ENCODE measurements around the gene PELI3.
"Not testable (repeated sequence)": the region's sequence is repeated elsewhere in the genome, so short reads cannot be mapped to it uniquely, and the experiment has no call there.

Gene PELI3

DNA sequence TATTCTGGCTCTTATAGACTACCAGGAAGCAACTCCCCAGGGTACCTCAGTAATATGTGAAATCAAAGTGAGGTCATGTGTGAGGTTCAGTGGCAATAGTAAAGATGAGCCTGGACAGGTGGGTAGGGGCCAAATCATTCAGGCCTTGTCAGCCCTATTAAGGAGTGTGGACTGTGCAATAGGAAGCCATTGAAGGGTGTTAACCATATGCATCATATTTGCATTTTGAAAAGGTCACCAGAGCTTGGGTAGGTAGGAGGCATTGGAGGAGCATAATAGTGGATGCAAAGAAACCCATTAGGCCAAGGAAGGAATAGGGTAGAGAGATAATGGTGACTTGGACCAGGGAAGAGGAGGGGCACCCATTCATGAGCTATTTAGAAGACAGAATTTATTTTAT, 19.7 kb upstream of the PELI3 start:
- no peak for DNase-seq (ENCODE audit: low spot score)

DNA sequence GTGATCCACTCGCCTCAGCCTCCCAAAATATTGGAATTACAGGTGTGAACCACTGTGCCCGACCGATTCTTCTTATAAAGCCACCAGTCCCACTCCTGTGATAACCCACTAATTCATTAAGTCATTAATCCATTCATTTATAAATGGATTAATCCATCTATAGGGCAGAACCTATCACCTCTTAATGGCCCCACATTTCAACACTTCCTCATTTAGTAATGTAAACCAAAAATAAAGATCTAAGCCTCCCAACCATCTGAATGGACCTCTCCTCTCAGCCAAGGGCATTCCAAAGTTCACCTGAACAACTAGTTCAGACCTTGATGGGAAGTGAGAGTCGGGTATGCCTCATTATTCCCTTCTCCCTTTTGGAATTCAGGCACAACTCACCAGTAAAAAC, 18.2 kb upstream of the PELI3 start:
- no peak for DNase-seq (ENCODE audit: low spot score)

DNA sequence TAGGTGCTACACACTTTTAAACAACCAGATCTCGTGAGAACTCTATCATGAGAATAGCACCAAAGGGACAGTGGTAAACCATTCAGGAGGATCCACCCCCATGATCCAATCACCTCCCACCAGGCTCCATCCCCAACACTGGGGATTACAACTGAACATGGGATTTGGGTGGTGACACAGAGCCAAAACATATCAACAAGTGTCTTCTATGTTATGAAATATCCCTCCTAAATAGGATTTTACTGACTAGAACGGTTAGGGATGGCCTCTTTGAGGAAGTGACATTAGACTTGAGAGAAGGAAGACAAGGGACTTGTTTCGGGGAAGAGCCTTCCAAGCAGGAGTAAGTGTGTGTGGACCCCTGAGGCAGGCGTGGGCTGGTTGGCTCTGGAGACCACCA, 16.1 kb upstream of the PELI3 start:
- DNase-seq (ENCODE audit: low spot score): no peak

DNA sequence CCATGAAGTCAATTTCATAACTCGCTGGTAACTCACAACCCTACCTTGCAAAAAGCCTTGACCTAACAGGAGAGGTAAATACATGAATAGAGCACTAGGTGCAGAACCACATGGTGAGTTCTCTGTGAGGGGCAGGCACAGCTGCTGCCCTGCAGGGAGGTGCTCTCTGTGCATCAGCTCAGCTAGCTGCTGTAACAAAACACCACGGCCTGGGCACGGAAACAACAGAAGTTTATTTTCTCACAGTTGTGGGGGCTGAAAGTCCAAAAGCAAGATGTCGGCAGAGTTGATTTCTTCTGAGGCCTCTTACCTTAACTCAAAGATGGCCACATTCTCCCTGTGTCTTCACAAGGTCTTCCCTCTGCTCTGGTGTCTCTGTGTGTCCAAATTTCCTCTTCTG, 15.0 kb upstream of the PELI3 start:
- DNase-seq (ENCODE audit: low spot score): no peak

DNA sequence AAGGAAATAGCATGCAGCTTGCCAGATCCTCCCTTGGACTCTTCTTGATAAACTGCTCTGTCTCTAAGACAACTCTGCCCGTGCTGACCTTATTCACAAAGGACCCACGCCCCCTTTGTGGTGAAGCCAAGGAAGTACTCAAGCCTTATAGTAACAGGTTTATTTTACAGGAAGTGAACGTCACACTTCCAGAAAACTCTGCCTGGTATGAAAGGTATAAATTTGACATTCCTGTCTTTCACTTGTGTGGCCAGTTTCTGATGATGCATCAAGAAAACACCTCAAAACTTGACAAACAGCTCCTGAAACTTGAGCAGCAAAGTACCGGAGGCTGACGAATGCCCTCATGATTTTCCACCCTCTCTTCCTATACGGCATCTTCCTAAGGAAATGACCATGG, 12.5 kb upstream of the PELI3 start:
- DNase-seq (ENCODE audit: low spot score): peak; percentile 75

DNA sequence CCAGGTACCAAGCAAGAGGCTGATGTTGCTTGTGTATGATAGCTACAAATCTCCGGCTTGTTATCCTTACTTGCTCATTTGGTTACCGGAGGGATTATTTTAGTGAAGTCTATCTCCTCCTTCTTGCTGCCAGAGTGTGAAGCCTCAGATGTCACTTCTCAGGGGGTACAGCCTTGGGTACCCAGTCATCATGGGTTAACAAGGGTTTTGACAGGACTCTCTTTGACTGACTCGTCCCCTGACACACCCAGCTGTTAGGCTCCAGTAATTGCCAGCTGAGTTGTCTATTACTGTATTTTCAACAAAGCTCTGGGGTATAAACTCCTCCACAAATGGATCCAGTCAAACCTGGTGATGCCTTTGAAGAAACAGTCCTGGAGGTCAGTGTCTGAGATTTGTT, 11.9 kb upstream of the PELI3 start:
- DNase-seq (ENCODE audit: low spot score): no peak

DNA sequence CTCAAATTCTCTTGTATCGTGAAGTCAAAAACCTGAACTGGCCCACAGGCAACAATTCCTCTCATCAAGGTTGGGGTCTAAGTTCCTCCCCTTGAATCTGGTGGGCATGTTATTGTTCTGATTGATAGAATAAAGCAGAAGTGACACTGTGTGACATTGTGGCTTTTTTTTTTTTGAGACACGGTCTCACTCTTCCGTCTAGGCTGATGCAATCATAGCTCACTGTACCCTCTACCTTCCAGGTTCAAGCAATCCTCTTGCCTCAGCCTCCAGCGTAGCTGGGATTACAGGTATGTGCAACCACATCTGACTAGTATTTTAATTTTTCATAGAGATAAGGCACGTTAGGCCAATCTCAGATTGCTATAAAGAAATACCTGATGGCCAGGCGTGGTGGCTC, 8.9 kb upstream of the PELI3 start:
- no peak for DNase-seq (ENCODE audit: low spot score)

DNA sequence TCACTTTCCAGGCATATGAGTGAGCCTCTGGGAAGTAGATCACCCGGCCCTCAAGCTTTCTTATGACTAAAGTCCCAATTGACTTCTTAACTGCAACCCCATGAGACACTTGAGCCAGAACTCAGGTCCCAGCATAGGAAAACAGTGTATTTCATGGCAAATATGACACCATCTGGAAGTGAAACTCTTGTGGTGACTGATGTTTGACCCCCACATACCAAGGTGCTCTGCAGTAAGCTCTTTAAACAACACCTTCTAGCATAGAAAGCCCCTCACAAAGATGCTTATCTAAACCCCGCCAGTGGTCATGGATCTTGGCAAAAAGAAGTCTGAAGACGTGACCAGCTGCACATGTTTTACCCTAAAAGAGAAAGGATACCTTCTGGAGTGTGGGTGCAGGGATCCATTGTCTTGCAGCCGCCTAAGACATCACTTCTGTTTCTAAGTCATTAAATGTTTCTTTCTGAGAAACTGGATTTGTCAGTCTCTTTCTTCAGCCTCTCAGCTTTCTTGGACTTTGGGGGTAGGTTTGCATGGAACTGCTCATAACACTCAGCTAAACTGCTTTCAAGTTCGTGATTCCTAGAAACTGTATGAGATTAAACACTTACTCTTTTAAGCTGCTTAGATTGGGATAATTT, 7.4 kb upstream of the PELI3 start:
- DNase-seq (ENCODE audit: low spot score): no peak

DNA sequence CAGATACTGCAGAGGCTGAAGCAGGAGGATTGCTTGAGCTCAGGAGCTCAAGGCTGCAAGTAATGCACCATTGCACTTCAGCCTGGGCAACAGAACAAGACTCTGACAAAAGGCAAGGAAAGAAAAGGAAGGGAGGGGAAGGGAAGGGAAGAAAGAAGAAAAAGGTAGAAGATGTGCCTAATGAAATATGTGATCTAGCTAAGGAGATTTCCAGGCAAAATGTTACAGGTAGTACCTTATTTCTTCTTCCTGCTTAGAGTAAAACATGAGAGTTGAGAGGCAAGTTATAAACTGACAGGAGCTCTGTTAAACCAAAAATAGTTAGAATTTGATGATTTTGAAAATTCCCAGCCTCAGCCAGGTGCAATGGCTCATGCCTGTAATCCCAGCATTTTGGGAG, 4.7 kb upstream of the PELI3 start:
- no peak for DNase-seq (ENCODE audit: low spot score)

DNA sequence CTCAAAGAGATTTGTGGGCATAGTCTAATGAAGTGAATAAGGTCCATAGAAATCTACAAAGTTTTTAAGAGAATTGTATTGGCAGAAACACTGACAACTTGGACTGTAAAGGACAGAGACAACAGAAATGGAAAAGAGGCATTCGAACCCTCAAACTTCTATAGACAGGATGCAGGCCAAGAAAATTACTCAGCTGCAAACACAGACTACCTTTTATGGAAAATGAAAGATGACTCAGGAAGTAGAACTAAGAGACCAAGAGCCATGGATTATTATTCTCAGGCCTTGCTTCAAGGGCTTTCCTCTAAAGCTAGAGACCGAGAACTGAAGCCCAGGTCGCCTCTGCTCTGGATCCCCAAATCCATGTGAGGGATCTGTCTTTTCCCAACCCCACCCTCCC, 3.8 kb upstream of the PELI3 start:
- no peak for DNase-seq (ENCODE audit: low spot score)

DNA sequence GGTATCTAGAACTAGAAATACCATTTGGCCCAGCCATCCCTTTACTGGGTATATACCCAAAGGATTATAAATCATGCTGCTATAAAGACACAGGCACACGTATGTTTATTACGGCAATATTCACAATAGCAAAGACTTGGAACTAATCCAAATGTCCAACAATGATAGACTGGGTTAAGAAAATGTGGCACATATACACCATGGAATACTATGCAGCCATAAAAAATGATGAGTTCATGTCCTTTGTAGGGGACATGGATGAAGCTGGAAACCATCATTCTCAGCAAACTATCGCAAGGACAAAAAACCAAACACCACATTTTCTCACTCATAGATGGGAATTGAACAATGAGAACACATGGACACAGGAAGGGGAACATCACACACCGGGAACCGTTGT, 2.6 kb upstream of the PELI3 start:
- DNase-seq (ENCODE audit: low spot score): not testable (repeated sequence)

DNA sequence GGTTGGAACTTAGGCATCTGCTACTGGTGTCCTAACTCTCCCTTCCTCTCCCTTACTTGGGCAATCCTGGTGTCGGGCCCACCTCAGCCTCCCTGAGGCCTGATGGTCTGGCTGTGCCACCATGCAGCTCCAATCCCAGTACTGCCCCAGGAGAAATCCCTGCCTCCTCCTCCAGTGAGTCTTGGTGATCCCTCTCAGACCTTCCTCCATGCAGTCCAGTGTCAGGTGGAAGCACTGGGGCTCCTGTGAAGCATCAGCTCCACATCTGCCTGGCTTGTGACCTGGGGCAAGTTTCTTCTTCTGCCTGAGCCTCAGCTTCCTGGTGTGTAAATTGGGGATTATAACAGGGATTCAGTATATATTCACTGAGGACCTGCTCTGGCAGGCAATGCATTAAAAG, 1.8 kb upstream of the PELI3 start:
- DNase-seq (ENCODE audit: low spot score): no peak

DNA sequence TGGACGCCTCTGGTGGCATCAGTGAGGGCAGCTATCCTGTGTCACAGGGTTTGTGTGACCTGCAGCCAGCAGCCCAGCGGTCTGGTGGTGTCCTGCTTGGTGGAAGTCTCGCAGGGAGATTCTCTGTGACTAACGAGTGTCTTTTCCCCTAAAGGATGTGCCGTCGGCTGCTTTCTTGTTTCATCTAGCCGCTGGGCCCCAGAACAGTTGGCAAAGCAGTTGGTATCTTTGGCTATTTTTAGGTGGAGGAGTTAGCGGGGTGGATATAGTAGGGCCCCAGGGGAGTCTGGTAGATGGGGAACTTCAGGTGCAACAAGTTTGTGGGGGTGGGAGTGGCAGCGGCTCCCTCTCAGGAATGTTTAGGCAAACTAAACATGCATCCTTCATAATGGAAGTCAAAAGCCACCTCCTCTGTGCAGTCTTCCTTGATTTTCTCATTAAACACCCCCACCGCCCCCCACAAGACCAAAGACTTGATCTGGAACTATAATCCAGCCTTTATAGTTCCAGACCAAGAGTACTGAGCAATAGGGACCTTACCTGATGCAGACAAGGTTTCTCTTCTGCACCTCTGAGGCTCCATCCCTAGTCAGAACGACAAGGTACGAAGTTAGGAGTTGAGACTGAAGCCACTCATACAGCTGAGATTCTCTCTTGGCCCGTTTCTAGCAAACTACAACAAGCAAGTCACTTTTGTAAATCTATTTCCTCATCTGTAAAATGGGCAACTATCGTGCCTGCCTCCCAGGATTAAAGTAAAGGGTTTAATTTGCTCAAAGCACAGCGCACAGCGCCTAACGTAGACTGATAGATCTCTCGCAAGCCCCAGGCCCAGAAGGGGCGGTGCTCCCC, 1.1 kb upstream of the PELI3 start:
- no peak for DNase-seq (ENCODE audit: low spot score)

DNA sequence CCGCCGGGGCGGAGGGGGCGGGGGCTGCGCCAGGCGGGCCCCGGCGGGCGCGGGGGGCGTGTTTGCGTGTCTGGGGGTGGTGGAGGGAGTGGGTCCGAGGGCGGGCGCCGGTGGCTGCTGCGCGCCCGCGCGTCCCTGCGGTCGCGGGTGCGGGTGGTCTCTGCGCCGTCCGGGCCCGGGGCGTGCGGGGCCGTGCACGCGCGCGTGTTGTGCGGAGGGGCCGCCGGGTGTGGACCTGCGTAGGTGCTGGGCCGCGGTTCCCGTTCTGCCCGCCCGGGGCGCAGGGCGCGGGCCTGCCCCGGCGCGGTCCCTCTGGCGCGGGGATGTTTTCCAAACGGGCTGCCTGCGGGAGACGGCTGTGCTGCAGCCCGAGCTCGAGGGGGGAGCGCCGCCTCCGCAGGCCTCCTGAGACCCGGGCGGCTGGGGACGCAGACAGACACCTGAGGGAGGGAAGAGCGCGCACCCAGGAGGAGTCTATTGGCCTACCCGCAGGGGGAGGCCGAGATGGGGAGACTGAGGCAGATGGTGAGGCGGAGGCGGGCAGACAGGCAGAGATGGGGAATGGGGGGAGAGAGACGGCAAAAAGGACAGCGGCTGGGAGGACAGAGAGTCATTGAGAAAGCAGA, 442 bp downstream of the PELI3 start:
- DNase-seq (ENCODE audit: low spot score): peak; percentile 25

DNA sequence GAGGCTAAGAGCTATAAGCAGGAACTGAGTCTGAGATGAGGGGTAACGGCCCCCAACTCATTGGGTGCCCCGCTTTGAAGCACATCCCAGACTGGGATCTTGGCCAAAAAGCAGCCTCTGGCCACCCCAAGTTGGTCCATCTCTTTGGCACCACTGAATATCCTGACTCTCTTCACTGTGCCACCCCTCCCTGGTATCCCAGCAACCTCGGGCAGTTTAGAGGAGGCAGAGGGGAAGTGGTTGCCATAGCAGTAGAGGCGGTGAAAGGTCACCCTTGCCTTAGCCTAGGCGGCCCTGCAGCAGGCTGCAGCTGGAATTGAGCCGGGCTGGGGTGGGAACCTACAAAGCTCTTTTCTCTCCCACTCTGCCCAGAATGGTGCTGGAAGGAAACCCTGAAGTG, 1.1 kb downstream of the PELI3 start:
- DNase-seq (ENCODE audit: low spot score): no peak

DNA sequence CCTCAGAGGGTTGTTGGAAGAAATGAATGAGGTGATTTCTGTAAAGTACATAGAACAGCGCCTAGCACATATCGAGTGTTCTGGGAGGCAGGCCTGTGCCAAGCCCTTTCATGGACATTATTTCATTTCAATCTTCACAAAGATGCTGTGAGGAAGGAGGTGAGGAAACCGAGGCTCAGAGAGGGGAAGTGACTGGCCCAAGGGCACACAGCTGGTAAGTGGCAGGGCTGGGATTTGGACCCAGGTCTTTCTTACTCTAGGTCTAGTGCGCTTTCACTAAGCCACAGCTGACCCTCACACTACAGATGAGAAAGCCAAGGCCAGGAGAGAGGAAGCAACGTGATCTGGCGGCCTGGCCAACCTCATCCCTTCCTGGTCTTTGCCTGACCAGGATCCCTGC, 2.0 kb downstream of the PELI3 start:
- DNase-seq (ENCODE audit: low spot score): no peak

DNA sequence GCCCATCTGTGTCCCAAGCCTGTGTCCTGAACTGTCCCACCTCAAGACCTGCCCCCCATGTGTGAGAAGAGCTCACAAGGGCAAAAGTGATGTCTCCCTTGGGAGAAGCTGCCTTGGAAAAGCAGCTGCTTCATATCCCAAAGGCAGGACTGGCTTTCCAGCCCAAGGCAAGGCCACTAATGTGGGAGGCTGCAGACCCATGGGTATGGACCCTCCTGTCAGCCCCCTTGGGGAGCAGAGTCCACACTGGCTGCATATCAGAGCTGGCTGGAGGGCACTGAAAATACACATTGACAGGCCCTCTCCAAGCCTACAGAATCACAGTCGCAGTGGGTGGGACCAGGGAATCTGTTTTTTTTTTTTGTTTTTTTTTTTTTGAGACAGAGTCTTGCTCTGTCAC, 2.7 kb downstream of the PELI3 start:
- no peak for DNase-seq (ENCODE audit: low spot score)

DNA sequence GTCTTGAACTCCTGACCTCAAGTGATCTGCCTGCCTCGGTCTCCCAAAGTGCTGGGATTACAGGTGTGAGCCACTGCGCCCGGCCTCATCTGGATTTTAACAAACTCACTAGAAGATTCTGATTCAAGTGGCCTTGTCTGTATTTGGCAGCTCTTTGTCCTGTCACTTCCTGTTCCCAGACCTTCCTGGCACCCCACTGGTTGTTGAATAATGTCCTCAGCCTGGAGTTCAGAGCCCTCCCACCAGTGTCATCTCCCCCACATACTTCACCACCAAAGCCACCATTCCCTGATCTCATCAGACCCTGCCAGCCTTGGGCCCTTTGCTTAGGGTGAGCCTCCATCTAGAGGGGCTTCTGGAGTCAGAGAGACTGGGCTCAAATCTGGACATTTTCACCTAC, 3.3 kb downstream of the PELI3 start:
- no peak for DNase-seq (ENCODE audit: low spot score)

DNA sequence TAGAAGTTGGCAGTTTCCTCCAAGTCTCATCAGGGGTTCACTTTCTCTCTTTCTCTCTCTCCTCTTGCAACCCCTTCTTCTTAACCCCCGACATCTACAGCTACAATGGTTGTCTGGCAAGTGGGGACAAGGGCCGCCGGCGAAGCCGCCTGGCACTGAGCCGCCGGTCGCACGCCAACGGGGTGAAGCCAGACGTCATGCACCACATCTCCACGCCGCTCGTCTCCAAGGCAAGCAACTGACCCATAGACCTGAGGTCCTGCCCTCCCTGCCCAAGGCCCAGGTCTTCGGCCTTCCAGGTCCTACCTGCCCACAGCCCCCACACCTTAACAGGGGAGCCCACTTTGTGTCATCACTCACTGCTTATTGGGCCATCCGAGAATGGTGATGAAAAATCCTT, 4.4 kb downstream of the PELI3 start:
- DNase-seq (ENCODE audit: low spot score): no peak

DNA sequence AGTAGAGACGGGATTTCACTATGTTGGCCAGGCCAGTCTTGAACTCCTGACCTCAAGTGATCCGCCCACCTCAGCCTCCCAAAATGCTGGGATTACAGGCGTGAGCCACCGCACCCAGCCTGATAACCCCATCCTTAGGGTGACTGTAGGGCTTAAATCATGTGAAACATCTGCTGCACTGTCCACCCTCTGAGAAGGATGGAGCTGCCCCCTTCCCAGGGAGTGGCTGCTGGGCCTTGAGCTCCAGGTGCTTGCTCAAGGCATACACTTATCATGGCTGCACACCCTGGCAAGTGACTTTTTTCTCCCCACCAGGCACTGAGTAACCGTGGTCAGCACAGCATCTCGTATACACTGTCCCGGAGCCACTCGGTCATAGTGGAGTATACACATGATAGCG, 5.3 kb downstream of the PELI3 start:
- DNase-seq (ENCODE audit: low spot score): no peak

DNA sequence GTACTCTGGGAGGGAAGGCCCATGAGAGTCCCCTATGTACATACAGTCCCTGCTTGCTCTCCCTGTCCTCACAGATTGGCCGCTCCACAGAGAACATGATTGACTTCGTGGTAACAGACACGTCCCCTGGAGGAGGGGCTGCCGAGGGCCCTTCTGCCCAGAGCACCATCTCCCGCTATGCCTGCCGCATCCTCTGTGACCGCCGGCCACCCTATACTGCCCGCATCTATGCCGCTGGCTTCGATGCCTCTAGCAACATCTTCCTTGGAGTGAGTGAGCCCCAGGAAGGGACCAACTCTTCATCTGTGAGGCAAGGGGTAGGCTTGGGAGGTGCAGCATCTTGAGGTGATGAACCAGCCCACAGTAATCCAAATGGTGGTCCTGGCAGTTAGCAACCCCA, 6.5 kb downstream of the PELI3 start:
- no peak for DNase-seq (ENCODE audit: low spot score)

DNA sequence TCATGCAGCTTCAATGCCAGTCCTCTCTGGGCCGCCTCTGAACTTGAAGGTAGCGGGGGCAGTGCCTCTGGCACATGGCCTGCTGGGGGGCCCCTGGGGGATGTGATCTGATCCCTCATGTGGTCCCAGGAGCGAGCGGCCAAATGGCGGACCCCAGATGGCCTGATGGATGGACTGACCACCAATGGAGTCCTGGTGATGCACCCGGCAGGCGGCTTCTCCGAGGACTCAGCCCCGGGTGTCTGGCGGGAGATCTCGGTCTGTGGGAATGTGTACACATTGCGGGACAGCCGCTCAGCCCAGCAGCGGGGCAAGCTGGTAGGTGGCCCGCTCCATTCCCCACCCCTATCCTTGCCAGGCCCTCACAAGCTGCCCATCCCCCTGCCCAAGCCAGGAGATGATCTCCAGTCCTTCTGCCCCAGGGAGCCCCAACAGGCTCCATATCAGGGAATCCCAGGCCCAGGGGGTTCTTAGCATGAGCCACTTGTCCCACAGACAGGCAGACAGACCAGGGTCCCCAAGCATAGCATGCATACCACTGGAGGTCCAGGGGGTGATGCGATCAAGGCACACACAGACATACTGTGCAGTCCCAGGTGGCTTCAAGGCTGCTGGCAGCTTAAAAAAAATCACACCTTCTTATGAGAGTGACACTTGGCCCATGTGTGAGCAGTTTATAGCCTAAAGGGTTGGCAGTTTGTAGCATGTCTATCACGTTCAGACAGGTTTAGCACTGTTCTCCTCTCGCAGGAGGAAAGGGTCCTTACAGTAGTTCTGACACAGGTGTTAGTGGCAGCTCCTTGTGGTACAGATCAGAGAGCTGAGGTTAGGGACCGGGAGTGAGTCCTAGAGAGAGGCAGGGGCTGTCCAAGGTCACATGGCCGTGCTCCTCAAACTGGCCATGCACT, 7.2 kb downstream of the PELI3 start:
- no peak for DNase-seq (ENCODE audit: low spot score)

Measured in kidney tubule cell (primary cell).